ENCODE measurements around the gene NRL. TPM values are rescaled to one million over a fixed set of nuclear protein-coding genes. Genes with fewer than 3 reads are reported as not detected.

NRL gene
- total RNA-seq, 2 experiments from 2014 or later: 4.6 to 7.5 TPM

DNA sequence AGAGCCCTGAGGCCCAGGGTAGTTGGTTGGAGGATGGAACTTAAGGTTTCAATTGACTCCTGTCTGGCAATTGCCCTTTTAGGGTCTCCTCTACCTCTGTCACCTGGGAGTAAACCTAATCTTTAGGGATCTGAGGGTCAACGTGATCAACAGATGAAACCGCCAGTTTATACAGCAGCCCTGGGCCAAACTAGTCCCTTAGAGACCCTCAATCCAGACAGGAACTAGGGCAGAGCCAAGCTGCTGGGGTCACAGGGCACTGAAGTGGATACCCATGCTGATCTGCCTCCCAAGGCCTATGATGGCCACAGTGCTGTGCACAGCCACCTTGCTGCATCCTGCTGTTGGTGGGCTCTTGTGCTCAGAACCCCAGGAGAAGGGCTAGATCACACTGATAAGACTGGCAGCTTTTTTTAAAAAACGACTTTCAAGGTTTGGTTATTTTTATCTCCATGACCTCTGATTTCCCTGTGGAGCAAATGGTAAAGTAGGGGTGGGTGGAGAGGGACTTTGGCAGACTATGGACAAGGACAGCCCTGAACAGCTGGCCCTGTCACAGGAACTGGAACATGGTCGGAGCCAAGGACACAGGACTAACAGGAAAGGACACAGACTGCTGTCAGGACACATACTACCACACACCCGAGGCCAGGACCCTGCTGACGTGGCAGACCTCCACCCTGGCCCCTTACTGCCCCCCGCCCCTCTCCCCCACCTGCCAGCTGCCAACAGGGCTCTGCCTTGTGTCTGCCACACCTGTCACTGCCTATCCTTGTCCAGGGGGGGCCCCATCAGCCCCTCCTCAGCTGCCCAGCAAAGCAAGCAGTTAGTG, 16.2 kb upstream of the NRL start:
- H4K20me1 ChIP-seq (ENCODE audit: insufficient read depth, low read length): no peaks in the 10 kb centered on the region
- ChIA-PET CTCF (ENCODE audit: unreplicated experiment) (no interaction called here), POLR2A (interaction anchor here (0.7 kb wide), 1 partner anchor 164 kb away, joined by 3 read pairs; no protein-coding TSS in a partner anchor)
- TF ChIP-seq, protein P1, sequence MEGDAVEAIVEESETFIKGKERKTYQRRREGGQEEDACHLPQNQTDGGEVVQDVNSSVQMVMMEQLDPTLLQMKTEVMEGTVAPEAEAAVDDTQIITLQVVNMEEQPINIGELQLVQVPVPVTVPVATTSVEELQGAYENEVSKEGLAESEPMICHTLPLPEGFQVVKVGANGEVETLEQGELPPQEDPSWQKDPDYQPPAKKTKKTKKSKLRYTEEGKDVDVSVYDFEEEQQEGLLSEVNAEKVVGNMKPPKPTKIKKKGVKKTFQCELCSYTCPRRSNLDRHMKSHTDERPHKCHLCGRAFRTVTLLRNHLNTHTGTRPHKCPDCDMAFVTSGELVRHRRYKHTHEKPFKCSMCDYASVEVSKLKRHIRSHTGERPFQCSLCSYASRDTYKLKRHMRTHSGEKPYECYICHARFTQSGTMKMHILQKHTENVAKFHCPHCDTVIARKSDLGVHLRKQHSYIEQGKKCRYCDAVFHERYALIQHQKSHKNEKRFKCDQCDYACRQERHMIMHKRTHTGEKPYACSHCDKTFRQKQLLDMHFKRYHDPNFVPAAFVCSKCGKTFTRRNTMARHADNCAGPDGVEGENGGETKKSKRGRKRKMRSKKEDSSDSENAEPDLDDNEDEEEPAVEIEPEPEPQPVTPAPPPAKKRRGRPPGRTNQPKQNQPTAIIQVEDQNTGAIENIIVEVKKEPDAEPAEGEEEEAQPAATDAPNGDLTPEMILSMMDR (conservative IDR thresholded peaks at IDR 0.05; ENCODE audit: low read length): no peak
- TF ChIP-seq EZH2phosphoT487 (IDR thresholded peaks at IDR 0.05; ENCODE audit: borderline replicate concordance, low read depth, low read length): no peak
- H3K9me2 ChIP-seq (ENCODE audit: insufficient read depth, low read length): no peaks in the 10 kb centered on the region
- no peak overlapping the region for H2AFZ ChIP-seq (ENCODE audit: low read length)
- no peak overlapping the region for H3K4me3 ChIP-seq (ENCODE audit: low read depth, low read length, poor library complexity, severe bottlenecking)
- H3K4me1 ChIP-seq (ENCODE audit: insufficient read depth, low read length, poor library complexity, severe bottlenecking): peaks cover 27% of the 10 kb centered on the region
- DNase-seq (ENCODE audit: low spot score): no peak
- H3K9me3 ChIP-seq (ENCODE audit: low read length): no peaks in the 10 kb centered on the region
- intact Hi-C loops (cut with micrococcal nuclease; ENCODE audit: unreplicated experiment): no loop called here
- H3K27ac ChIP-seq (ENCODE audit: low read depth, low read length, poor library complexity, severe bottlenecking): no peak overlapping the region
- H3K79me2 ChIP-seq (ENCODE audit: insufficient read depth, low read depth, low read length): no peaks in the 10 kb centered on the region
- H3K36me3 ChIP-seq (ENCODE audit: insufficient read depth, low read length): no peaks in the 10 kb centered on the region
- BruUV-seq (replicated peaks): no TSS peak
- no peak overlapping the region for H3K4me2 ChIP-seq (ENCODE audit: low read length)

DNA sequence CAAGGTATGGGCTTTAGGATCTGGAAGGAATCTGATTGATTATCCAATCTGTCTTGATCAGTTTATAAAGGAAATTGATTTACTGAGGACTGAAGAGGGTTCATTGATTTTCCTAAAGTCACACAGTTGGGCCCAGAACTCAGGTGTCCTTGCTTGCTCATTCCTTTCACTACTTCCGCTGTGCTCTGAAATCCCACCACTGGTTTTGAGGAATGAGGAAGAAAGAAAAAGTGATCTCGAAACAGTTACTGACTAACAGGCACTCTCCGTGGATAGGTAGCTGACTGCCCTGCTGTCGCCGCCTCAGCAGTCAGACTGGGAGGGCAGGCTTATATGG, 15.6 kb upstream of the NRL start, which contains the start of gene FITM1:
FITM1 (plus strand) TSS at position 280 of the 337 bp plus-strand sequence. CDS start 905 bp downstream, outside the sequence.
- CTCF ChIA-PET (ENCODE audit: unreplicated experiment): no interaction called here

More for the DNA sequence above, 15.6 kb upstream of the NRL start, which contains the start of gene FITM1:
- POLR2A ChIA-PET: interaction anchor here (1.3 kb wide), 1 partner anchor 35 kb away, joined by 3 read pairs; no protein-coding TSS in a partner anchor
- H3K9me3 ChIP-seq (ENCODE audit: low read length): no peaks in the 10 kb centered on the region
- BruUV-seq (replicated peaks): no TSS peak
- H2AFZ ChIP-seq (ENCODE audit: low read length): no peak within 1 kb of the TSS
- no peak for DNase-seq (ENCODE audit: low spot score)
- H3K36me3 ChIP-seq (ENCODE audit: insufficient read depth, low read length): no peaks in the 10 kb centered on the region
- H3K4me3 ChIP-seq (ENCODE audit: low read depth, low read length, poor library complexity, severe bottlenecking): no peak within 1 kb of the TSS
- no peaks in the 10 kb centered on the region for H3K79me2 ChIP-seq (ENCODE audit: insufficient read depth, low read depth, low read length)
- peaks cover 24% of the 10 kb centered on the region for H3K4me1 ChIP-seq (ENCODE audit: insufficient read depth, low read length, poor library complexity, severe bottlenecking)
- H3K27ac ChIP-seq (ENCODE audit: low read depth, low read length, poor library complexity, severe bottlenecking): no peak within 1 kb of the TSS
- TF ChIP-seq, protein P1 (conservative IDR thresholded peaks at IDR 0.05; ENCODE audit: low read length): no peak
- no peak within 1 kb of the TSS for H3K4me2 ChIP-seq (ENCODE audit: low read length)
- no peaks in the 10 kb centered on the region for H3K9me2 ChIP-seq (ENCODE audit: insufficient read depth, low read length)
- H4K20me1 ChIP-seq (ENCODE audit: insufficient read depth, low read length): no peaks in the 10 kb centered on the region
- intact Hi-C loops (cut with micrococcal nuclease; ENCODE audit: unreplicated experiment): no loop called here
